K562 (cell line): ENCODE measurements around the gene MBD2. TPM values are rescaled to one million over a fixed set of nuclear protein-coding genes. Genes with fewer than 3 reads are reported as not detected.

Experiments used
- ATAC-seq: fragments of 200-7000 bp; cut with Tn5 transposase; 3 replicates; pipeline ENCODE4 v1.9.1; 2020; ENCODE audit warnings: moderate library complexity
- BruUV-seq: library from RNA; stranded (reverse); fragments of 400-500 nt; replicated peaks from 2 replicates; lab custom pipeline; 2021; lab: Mats Ljungman, UMichigan
- CTCF ChIA-PET: fragments of 300-600 bp; formaldehyde crosslinking; extraction: SDS; loops from one replicate; lab custom pipeline; 2021; ENCODE audit warnings: low intra/inter-chr PET ratio; lab: Yijun Ruan, JAX
- POLR2A ChIA-PET: fragments of 300-600, 350-650 bp; sonication (Branson Sonifier 250); formaldehyde crosslinking; extraction: SDS; loops from one replicate; lab custom pipeline; 2021; ENCODE audit warnings: antibody characterized with exemption, inconsistent platforms; lab: Yijun Ruan, JAX
- DNase-seq, 4 experiments: peaks; one replicate each; pipeline versions ENCODE4 v3.0.0 to v3.0.0-alpha.2; 2011 to 2018; ENCODE audit warnings: low spot score in 3 of 4, mixed read lengths in 3 of 4; ENCODE audit errors: extremely low read depth in 1 of 4
- FAIRE-seq: peaks from 2 replicates; lab custom pipeline; 2011; peaks lifted over from hg19 to GRCh38; lab: Jason Lieb, UNC
- H2AFZ ChIP-seq: 2 replicates; pipeline ENCODE4 v1.6.0; 2011; ENCODE audit warnings: low read depth, low read length, control low read depth, inconsistent platforms
- H3K27ac ChIP-seq: fragments of 200-600 bp; 3 replicates; pipeline ENCODE4 v1.8.0; 2011; ENCODE audit warnings: low read depth, mild to moderate bottlenecking, control low read depth, inconsistent platforms, low read length, moderate library complexity, mixed read lengths; ENCODE audit errors: extremely low read depth
- H3K27me3 ChIP-seq, 2 experiments: fragments of 300-600 bp in 1 of 2; 2 replicates in 1 of 2; 3 replicates in 1 of 2; pipeline versions ENCODE4 v1.6.0 to v1.8.0; 2011; ENCODE audit warnings: inconsistent platforms in 2 of 2, low read length in 2 of 2, mild to moderate bottlenecking in 1 of 2, mixed read lengths in 1 of 2, moderate library complexity in 1 of 2; ENCODE audit not compliant: control insufficient read depth in 2 of 2, insufficient read depth in 2 of 2
- H3K36me3 ChIP-seq: fragments of 300-600 bp; 3 replicates; pipeline ENCODE4 v1.8.0; 2011; ENCODE audit warnings: mild to moderate bottlenecking, low read length, inconsistent platforms; ENCODE audit not compliant: control insufficient read depth, insufficient read depth
- H3K4me1 ChIP-seq, 2 experiments: fragments of 200-600 bp in 1 of 2; replicated peaks in 1 of 2; 2 replicates in 1 of 2; 3 replicates in 1 of 2; pipeline versions ENCODE4 v1.5.1 to v1.8.0; 2011; ENCODE audit warnings: inconsistent platforms in 2 of 2, low read length in 2 of 2, mild to moderate bottlenecking in 1 of 2, mixed read lengths in 1 of 2, moderate library complexity in 1 of 2; ENCODE audit not compliant: control insufficient read depth in 2 of 2, insufficient read depth in 2 of 2
- H3K4me2 ChIP-seq: 2 replicates; pipeline ENCODE4 v1.6.1; 2011; ENCODE audit warnings: low read length, control low read depth, inconsistent platforms, mixed read lengths; ENCODE audit not compliant: insufficient read depth
- H3K4me3 ChIP-seq: fragments of 200-600 bp; sonication (generic), shearing (Covaris generic); 2 replicates; pipeline ENCODE4 v1.5.1; 2016; ENCODE audit warnings: control low read depth, inconsistent platforms
- H3K79me2 ChIP-seq: fragments of 200-600 bp; 3 replicates; pipeline ENCODE4 v1.8.0; 2011; ENCODE audit warnings: low read length, inconsistent platforms; ENCODE audit not compliant: control insufficient read depth, insufficient read depth
- H3K9ac ChIP-seq, 2 experiments: 2 replicates each; pipeline versions ENCODE4 v1.6.0 to v1.6.1; 2011; ENCODE audit warnings: low read depth in 2 of 2, low read length in 2 of 2, control low read depth in 1 of 2, inconsistent platforms in 1 of 2, mild to moderate bottlenecking in 1 of 2, mixed read lengths in 1 of 2; ENCODE audit not compliant: insufficient read depth in 1 of 2
- H3K9me1 ChIP-seq: one replicate; pipeline ENCODE4 v1.6.0; 2011; ENCODE audit warnings: inconsistent platforms, mild to moderate bottlenecking, low read length, moderate library complexity; ENCODE audit not compliant: control insufficient read depth, insufficient read depth
- H3K9me3 ChIP-seq: replicated peaks from 2 replicates; pipeline ENCODE4 v1.5.1; 2011; ENCODE audit warnings: low read depth, low read length, inconsistent platforms; ENCODE audit not compliant: control insufficient read depth, insufficient read depth
- H4K20me1 ChIP-seq: replicated peaks from 2 replicates; pipeline ENCODE4 v1.6.1; 2011; ENCODE audit warnings: low read length, inconsistent platforms, mixed read lengths; ENCODE audit not compliant: control insufficient read depth, insufficient read depth
- EP300 ChIP-seq: IDR thresholded peaks from 2 replicates; pipeline ENCODE4 v1.6.1; 2012; ENCODE audit warnings: low read length, improper control_type of control experiment
- HNRNPUL1 ChIP-seq: fragments of 200-400 bp; formaldehyde crosslinking; IDR thresholded peaks from 2 replicates; pipeline ENCODE4 v1.6.1; 2017; ENCODE audit warnings: low read length
- ZC3H4 ChIP-seq: sonication (generic); formaldehyde crosslinking; IDR thresholded peaks from 2 replicates; pipeline ENCODE4 v1.9.0; 2021; ENCODE audit warnings: missing genetic modification reagents, borderline replicate concordance
- ZNF124 ChIP-seq: sonication (generic); formaldehyde crosslinking; IDR thresholded peaks from 2 replicates; pipeline ENCODE4 v1.8.1; 2022; ENCODE audit warnings: missing genetic modification reagents
- in situ Hi-C: fragments of 300-500 bp; cut with MboI; formaldehyde crosslinking; loops from 4 replicates; pipeline ENCODE4 v1.15.0; 2018; ENCODE audit warnings: inconsistent platforms, mixed read lengths
- intact Hi-C: fragments of 100-400 bp; cut with micrococcal nuclease; formaldehyde crosslinking; loops from 2 replicates; pipeline ENCODE4 v1.14.2; 2022
- polyA plus RNA-seq, 8 experiments: library from polyadenylated mRNA; depleted of rRNA in 4 of 8; stranded (reverse) in 5 of 8; unstranded in 3 of 8; fragments of >200 nt; fragmentation: Nextera tagmentation in 2 of 8; fragmentation: Illumina TruSeq in 1 of 8; extraction: Ambion mirVana in 2 of 8; extraction: Trizol in 1 of 8; gene quantifications; 2 replicates each; pipeline versions ENCODE4 v1.2.1 to v1.2.3, GENCODE V29; 2011 to 2014; ENCODE audit warnings: inconsistent platforms in 1 of 8, missing spikeins in 1 of 8
- total RNA-seq, 7 experiments: library from RNA; depleted of rRNA in 6 of 7; stranded (reverse); fragments of >200 nt in 6 of 7; fragmentation: Illumina TruSeq in 2 of 7; extraction: Trizol in 2 of 7; gene quantifications; 2 replicates each; pipeline versions ENCODE4 v1.2.1 to v1.2.3, GENCODE V29; 2011 to 2021; ENCODE audit warnings: low replicate concordance in 1 of 7

The MBD2 gene
- total and polyA plus RNA-seq, 9 of the 15 experiments (the other 6 are each of a cell fraction or from before 2014, with no cell fraction given): 4.4 to 40.2 (median 13.9) TPM

DNA sequence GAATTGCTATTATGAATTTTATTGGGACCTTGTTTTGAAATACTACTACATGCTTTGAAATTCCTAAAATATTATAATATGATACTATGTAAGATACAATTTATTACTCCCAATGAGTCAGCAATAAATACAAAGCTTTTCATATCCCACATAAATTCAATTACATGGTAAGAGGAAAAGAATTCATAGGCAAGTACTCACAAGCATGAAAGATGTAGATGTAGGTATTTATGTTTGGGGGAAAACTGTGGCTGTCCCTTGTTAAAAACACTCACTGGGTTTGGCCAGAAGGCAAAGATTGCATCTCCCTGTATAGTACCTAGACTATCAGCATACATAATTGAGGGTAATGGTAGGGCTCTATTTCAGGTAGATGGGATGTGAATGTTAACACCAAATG, 90.4 kb downstream of the MBD2 start:
- DNase-seq: no peak
- Histone ChIP-seq H3K4me1 (no peaks in the 10 kb centered on the region), H4K20me1 (no peaks in the 10 kb centered on the region), H3K9ac (no peak overlapping the region), H3K27ac (no peak overlapping the region), H3K4me3 (no peak overlapping the region), H3K36me3 (no peaks in the 10 kb centered on the region), H3K79me2 (no peaks in the 10 kb centered on the region), H3K9me3 (no peaks in the 10 kb centered on the region), H2AFZ (no peak overlapping the region), H3K4me2 (no peak overlapping the region), H3K27me3 (no peaks in the 10 kb centered on the region), H3K9me1 (no peaks in the 10 kb centered on the region)
- ChIA-PET CTCF (no interaction called here), POLR2A (no interaction called here)
- no peak for TF ChIP-seq ZNF124
- TF ChIP-seq EP300: no peak
- no peak for TF ChIP-seq ZC3H4
- no TSS peak for BruUV-seq
- in situ Hi-C loops: no loop called here
- intact Hi-C loops: no loop called here
- ATAC-seq: no peak
- no peak for FAIRE-seq

DNA sequence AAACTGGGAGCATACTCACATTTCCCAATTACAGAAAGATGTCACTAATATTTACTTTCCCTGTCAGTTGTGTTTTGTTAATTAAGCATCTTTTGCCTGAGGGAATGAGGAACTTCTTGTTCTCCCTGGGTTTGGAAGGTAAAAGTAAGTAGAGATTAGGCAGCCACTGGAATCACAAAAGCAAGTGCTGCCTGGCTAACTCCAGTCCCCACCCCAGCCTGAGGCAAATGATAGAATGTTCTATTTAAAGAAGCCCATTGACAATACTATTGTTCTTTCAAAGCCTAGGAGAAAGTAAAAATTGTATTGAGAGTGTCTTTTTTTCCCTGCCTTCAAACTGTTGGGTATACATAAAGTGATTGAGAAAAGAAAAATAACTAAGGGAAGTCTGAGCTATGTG, 93.8 kb downstream of the MBD2 start:
- Histone ChIP-seq H3K27me3 (no peaks in the 10 kb centered on the region), H3K4me1 (no peaks in the 10 kb centered on the region), H3K4me3 (no peak overlapping the region), H3K9me3 (no peaks in the 10 kb centered on the region), H3K36me3 (no peaks in the 10 kb centered on the region), H4K20me1 (no peaks in the 10 kb centered on the region), H3K9ac (no peak overlapping the region), H2AFZ (no peak overlapping the region), H3K9me1 (no peaks in the 10 kb centered on the region), H3K27ac (no peak overlapping the region), H3K4me2 (no peak overlapping the region), H3K79me2 (no peaks in the 10 kb centered on the region)
- ChIA-PET CTCF (no interaction called here), POLR2A (no interaction called here)
- no peak for TF ChIP-seq HNRNPUL1
- BruUV-seq: no TSS peak
- no peak for DNase-seq
- no peak for ATAC-seq
- intact Hi-C loops (no loop called here), in situ Hi-C loops (no loop called here)
- no peak for FAIRE-seq
